ENCODE results near the gene CCDC47. TPM values are rescaled to one million over a fixed set of nuclear protein-coding genes. Genes with fewer than 3 reads are reported as not detected.

Gene CCDC47
- total RNA-seq, 1 donor from 2014 or later = 27.6 TPM

DNA sequence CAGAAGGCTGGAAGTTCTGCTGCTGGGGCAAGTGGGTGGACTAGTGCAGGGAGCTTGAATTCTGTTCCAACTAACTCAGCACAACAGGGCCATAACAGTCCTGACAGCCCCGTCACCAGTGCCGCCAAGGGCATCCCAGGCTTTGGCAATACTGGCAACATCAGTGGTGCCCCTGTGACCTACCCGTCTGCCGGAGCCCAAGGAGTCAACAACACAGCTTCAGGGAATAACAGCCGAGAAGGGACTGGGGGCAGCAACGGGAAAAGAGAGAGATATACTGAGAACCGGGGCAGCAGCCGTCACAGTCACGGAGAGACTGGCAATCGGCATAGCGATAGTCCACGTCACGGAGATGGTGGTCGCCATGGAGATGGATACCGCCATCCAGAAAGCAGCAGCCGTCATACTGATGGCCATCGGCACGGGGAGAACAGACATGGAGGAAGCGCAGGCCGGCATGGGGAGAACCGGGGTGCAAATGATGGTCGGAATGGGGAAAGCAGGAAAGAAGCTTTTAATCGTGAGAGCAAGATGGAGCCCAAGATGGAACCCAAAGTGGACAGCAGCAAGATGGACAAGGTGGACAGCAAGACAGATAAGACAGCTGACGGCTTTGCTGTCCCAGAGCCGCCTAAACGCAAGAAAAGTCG is 44.5 kb upstream of the CCDC47 start:
- DNase-seq (ENCODE audit: low read depth) = no peak
- TF ChIP-seq, protein P1, sequence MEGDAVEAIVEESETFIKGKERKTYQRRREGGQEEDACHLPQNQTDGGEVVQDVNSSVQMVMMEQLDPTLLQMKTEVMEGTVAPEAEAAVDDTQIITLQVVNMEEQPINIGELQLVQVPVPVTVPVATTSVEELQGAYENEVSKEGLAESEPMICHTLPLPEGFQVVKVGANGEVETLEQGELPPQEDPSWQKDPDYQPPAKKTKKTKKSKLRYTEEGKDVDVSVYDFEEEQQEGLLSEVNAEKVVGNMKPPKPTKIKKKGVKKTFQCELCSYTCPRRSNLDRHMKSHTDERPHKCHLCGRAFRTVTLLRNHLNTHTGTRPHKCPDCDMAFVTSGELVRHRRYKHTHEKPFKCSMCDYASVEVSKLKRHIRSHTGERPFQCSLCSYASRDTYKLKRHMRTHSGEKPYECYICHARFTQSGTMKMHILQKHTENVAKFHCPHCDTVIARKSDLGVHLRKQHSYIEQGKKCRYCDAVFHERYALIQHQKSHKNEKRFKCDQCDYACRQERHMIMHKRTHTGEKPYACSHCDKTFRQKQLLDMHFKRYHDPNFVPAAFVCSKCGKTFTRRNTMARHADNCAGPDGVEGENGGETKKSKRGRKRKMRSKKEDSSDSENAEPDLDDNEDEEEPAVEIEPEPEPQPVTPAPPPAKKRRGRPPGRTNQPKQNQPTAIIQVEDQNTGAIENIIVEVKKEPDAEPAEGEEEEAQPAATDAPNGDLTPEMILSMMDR (conservative IDR thresholded peaks at IDR 0.05; ENCODE audit: low read depth, low read length) = no peak
- H3K4me3 ChIP-seq (ENCODE audit: low read depth, low read length) = no peak overlapping the region

DNA sequence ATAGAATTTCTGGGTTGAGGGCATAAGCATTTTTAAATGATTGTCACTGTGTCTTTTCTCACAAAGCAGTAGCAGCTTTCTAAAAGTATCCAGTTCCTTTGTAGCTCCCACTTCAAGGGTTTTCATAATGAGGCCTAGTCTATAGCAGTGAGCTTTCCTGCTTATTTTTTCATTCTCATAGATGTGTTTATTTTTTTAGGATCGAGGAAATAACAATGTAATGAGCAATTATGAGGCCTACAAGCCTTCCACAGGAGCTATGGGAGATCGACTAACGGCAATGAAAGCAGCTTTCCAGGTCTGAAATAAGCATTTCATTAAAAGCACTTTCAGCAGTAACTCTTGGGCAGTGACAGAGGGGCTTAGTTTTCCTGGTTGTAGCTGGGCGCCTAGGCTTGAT is 43.3 kb upstream of the CCDC47 start:
- DNase-seq (ENCODE audit: low read depth) = no peak
- H3K4me3 ChIP-seq (ENCODE audit: low read depth, low read length) = no peak overlapping the region
- TF ChIP-seq, protein P1 (conservative IDR thresholded peaks at IDR 0.05; ENCODE audit: low read depth, low read length) = no peak

DNA sequence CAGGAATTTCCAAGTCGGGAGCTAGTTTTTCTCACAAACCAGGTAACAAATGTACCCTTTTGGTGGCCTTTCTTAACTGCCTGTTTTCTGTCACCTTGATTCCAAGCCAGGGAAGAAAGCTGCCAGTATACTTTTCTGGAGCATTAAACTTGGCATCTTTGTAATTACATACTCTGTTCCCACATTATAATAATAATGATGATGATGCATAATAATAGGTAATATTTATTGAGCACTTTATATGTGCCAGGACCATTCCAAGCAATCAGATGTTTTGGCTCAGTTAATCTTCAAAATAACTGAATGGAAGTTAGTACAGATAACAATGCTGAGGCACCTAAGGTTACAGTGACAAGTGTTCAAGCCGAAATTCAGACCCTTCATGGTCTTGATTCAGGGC is 42.7 kb upstream of the CCDC47 start:
- no peak overlapping the region for H3K4me3 ChIP-seq (ENCODE audit: low read depth, low read length)
- TF ChIP-seq, protein P1 (conservative IDR thresholded peaks at IDR 0.05; ENCODE audit: low read depth, low read length) = no peak
- DNase-seq (ENCODE audit: low read depth) = no peak

DNA sequence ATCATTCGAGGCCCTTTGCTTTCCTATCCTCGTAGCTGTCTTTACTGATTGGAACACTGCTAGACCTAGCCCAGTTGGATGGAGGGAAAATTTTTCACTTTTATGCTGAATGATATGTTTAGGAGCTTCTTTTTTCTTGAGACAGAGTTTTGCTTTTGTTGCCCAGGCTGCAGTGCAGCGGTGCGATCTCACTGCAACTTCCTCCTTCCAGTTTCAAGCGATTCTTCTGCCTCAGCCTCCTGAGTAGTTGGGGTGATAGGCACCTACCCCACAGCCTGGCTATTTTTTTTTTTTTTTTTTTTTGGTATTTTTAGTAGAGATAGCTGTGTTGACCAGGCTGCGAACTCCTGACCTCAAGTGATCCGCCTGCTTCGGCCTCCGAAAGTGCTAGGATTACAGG is 36.6 kb upstream of the CCDC47 start:
- DNase-seq (ENCODE audit: low read depth) = no peak
- H3K4me3 ChIP-seq (ENCODE audit: low read depth, low read length) = no peak overlapping the region
- TF ChIP-seq, protein P1 (conservative IDR thresholded peaks at IDR 0.05; ENCODE audit: low read depth, low read length) = no peak

DNA sequence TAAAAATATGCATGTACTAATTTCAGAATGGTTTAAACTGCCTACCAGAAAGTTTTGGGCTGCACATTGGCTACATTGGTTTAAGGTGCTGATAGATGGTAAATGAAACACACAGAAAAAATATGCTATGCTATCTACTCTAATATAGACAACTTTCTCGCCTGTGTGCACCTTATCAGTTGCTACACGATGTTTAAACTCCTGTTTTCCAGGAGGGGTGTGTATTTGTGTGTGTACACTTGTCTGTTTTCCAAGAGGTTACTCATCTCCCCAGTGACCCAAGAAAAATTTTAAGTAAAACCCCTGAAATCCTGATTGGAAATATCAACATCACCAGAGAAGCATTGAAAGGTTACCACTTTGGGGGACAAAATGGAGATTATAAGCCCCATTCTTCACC is 32.2 kb upstream of the CCDC47 start:
- TF ChIP-seq, protein P1 (conservative IDR thresholded peaks at IDR 0.05; ENCODE audit: low read depth, low read length) = no peak
- no peak for DNase-seq (ENCODE audit: low read depth)

DNA sequence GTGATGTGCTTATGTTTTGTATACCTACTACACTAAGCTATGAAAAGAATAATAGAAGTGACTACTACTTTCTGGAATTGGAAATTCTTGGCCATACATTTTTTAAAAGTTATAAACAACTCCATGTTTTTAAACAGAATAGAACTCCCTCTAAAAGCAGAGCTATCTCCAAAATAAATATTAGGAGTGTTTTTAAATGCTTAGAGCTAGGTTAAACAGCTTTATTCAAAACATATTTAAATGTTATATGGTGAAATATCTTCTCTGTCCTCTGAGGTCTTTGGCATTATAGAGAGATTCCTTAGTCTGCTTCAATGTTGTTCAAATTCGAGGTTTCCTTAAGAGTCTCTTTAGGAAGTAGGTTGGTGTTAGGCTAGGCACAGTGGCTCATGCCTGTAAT is 30.9 kb upstream of the CCDC47 start:
- H3K4me3 ChIP-seq (ENCODE audit: low read depth, low read length) = no peak overlapping the region
- TF ChIP-seq, protein P1 (conservative IDR thresholded peaks at IDR 0.05; ENCODE audit: low read depth, low read length) = no peak
- DNase-seq (ENCODE audit: low read depth) = no peak

More for the DNA sequence above, 32.2 kb upstream of the CCDC47 start:
- H3K4me3 ChIP-seq (ENCODE audit: low read depth, low read length) = no peak overlapping the region

DNA sequence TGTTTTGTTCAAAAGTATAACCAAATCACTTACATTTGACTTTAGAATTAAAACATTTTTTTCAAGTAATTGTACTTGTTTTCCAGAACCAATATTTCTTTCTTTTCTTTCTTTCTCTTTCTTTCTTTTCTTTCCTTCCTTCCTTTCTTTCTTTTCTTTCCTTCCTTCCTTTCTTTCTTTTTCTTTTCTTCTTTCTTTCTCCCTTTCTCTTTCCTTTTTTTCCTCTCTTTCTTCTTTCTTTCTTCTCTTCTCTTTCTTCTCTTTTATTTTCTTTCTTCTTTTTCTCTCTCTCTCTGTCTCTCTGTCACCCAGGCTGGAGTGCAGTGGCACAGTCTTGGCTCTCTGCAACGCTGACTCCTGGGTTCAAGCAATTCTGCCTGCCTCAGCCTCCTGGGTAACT is 27.4 kb upstream of the CCDC47 start:
- DNase-seq (ENCODE audit: low read depth) = no peak
- TF ChIP-seq, protein P1 (conservative IDR thresholded peaks at IDR 0.05; ENCODE audit: low read depth, low read length) = no peak
- H3K4me3 ChIP-seq (ENCODE audit: low read depth, low read length) = no peak overlapping the region

All from epithelial cell of proximal tubule (primary cell).